ENCODE results near the gene ZNF608. TPM values are rescaled to one million over a fixed set of nuclear protein-coding genes. Genes with fewer than 3 reads are reported as not detected.
A peak's percentile ranks its signal among the peaks of the same experiment; 100 is the strongest.

ZNF608 gene
- total and polyA plus RNA-seq, 2 experiments from 2014 or later = 20.5 to 42.4 TPM

GRCh38 chr5:124738681-124739633 lies 7.5 kb downstream of the ZNF608 start (continued):
- TF ChIP-seq REST (IDR thresholded peaks at IDR 0.05; ENCODE audit: unreplicated experiment) (no peak), ZNF462 (CRISPR knock-in tag; IDR thresholded peaks at IDR 0.05) (no peak), NANOG (IDR thresholded peaks at IDR 0.05; ENCODE audit: borderline replicate concordance) (peak; percentile 97)

All from GM23338 (cell line).